GM21723 (cell line): Measurements from ENCODE around the gene SLC5A7.

Experiments
- ATAC-seq: cut with Tn5 transposase; IDR thresholded peaks from one replicate; pipeline ENCODE4 v1.9.1; 2021; ENCODE audit warnings: mild to moderate bottlenecking, moderate library complexity; ENCODE audit not compliant: unreplicated experiment

The SLC5A7 gene

GRCh38 chr2:107986278-107987217, at the start of gene SLC5A7:
Gene SLC5A7, plus strand, starts transcription at chr2:107986524. Its CDS starts 1,632 bp downstream, at chr2:107988156.
- ATAC-seq: no peak

- ATAC-seq: no peak
Measured at GRCh38 chr2:107961395-107961794, 24.9 kb upstream of the SLC5A7 start.

GRCh38 chr2:107964185-107964584, 22.1 kb upstream of the SLC5A7 start:
- no peak for ATAC-seq

- ATAC-seq: no peak
Measured at GRCh38 chr2:107984707-107985106, 1.6 kb upstream of the SLC5A7 start.

GRCh38 chr2:107988108-107988507, 1.8 kb downstream of the SLC5A7 start:
- ATAC-seq: no peak

- ATAC-seq: no peak
Measured at GRCh38 chr2:107989445-107989844, 3.1 kb downstream of the SLC5A7 start.

GRCh38 chr2:107990718-107991117, 4.4 kb downstream of the SLC5A7 start:
- no peak for ATAC-seq

GRCh38 chr2:107992069-107992468, 5.7 kb downstream of the SLC5A7 start:
- ATAC-seq: no peak

GRCh38 chr2:107999158-107999557, 12.8 kb downstream of the SLC5A7 start:
- no peak for ATAC-seq

DNA sequence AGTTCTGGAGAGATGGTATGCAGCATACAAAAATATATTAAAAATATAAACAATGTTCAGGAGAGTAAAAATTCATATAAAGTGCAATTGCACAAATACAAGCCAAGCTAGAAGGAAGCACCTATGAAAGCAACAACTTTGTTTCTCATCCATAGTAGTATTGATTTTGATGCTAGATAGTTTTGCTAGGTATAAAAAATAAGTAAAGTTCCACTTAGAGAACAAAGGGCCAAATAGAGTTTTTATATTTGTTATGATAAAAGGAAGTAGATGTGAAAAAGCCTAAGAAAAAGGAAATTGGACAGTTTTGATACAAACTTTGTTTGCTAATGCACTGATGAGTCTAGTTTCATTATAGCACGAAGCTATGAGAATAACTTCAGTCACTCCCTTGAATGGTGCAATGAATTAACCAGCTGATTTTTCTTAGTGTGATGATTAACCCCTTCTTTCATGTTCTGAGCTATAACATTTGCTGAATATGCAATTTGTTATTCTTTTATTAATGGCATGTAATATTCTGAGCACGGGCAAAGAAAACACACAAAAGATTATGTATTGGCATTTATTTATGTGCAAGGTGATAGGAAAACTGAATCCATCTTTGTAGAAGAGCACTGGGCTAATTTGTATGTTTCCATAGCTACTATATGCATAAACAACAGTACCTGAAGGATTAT, 24.7 kb downstream of the SLC5A7 start:
- no peak for ATAC-seq

- ATAC-seq: no peak
Measured at GRCh38 chr2:108013305-108013704, 27.0 kb downstream of the SLC5A7 start.

GRCh38 chr2:108022628-108023027, 36.3 kb downstream of the SLC5A7 start:
- no peak for ATAC-seq

DNA sequence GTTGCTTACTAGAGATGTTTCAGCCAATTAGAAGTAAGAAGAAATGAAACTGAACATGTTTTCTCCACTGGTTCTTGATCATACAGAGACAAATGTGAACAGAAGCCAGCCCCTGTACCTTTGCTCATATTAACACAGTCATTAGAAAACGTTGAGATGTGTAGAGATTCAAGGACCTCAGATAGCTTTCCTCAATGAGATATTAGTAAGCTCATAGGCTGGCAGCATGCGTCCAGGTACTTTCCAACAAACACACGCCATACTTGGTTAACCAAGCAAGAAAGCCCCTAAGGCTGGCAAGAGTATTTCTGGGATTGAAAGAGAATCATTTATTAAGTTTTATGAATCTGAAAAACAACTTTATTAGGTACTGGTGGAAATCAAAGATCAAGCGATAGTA, 37.5 kb downstream of the SLC5A7 start:
- ATAC-seq: no peak

DNA sequence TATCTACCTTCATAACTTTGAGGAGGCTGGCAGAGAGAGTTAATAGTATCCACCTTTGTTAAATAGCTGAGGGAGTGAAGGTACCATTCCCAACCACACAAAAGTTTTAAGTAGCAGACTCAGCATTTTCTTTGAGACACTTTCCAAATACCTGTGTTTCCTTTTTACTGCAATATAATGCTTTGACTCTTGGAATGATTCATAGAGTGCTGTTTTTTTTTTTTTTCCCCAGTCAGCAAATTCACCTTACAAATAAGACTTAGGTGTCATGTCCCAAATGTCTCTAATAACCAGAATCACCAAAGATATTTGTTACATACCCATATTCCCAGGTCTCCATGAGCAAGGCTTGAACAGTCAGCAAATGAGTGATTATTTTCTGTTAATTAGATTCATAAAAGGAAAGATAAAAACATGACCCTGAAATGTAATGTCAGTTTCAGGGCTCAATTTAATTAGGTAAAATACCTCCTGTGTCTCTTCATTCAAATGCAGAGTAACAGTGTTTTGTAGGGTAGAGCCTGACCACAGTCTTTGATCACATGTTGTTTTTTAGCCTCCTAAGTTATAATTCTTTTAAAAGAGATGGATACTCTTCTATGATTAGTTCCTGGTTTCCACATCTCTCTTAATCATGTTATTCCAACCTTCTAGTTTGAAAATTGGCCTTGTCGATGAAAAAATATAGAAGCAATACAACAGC, 39.9 kb downstream of the SLC5A7 start:
- ATAC-seq: no peak

DNA sequence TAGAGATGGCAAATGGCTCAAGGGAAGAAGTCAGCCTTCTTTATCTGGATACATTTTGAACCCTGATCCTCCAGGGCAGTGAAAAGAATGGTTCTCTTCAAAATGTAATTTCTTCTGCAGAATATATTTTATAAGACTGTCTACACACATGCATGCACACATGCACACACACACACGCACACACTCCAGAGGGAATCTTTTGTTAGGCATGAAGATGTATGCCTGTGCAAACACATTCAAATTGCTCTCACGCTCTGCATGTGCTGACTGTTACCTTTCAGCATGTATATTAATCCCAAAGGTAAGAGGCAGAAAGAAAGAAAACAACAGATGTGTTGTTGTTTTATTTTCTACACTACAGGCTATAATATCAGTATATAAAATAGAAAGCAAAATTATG, 43.2 kb downstream of the SLC5A7 start:
- no peak for ATAC-seq

DNA sequence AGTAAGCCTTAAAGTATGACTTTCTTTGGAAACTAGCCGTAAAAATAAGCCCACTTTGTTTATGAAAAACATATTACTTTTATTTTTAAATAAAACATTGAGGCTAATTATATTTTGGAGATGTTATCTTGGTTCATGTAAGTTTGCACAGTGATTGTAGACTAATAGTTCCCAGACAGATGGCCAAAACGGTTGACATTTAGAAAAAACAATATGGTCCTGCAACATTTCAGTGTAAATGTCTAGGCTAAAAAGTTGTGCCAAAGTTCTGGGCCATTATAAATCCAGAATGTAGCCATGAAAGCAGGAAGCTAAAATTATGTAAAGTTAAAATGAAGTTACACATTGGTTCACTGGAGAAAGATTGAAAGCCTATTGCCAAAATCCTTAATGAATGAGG, 43.6 kb downstream of the SLC5A7 start:
- no peak for ATAC-seq

- ATAC-seq: no peak
Measured at GRCh38 chr2:108031471-108031941, 45.2 kb downstream of the SLC5A7 start.

- no peak for ATAC-seq
Measured at GRCh38 chr2:108034843-108035242, 48.5 kb downstream of the SLC5A7 start.

DNA sequence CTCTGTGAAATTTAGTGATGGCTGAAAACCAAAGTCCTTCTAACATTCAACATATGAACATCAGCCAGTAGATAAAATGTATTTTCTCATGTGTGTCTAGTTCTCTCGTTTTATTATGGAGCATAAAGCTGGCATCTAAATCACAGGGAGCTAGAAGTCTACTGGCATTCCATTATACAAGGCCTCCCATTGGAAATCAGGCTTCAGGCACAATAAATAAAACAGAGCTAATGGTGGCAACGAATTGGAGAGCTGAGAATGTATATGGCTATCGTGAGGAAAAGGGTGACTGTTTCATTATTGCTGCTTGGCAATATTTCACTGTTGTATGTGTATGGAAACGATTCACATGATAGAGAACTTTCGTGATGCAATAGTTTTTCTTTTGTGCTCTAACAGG, 62.4 kb downstream of the SLC5A7 start:
- ATAC-seq: no peak

DNA sequence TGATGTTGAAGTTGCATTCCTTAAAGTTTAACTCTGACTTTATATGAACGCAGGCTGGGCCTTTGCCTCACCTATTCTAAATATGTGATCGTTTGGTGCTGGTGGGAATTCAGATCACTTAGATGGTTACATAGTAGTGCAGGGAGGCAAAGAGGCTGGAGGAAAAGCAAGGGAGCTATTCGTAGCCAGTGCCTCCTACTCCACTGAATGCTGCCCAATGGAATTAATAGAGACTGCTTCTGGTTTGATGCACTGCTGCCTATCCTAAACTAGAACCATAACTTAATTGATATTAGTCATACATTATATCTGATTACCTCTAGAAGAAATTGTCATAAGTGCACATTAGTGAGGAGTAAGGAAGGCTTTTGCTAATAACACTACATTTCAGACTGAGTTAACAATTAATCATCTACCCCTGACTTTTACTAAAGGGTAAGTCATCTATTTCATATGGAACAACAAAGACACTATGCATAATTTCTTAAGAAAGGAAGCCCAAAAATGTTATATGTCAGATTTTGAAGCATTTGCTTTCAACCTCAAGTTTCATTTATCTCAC, 72.3 kb downstream of the SLC5A7 start:
- no peak for ATAC-seq

DNA sequence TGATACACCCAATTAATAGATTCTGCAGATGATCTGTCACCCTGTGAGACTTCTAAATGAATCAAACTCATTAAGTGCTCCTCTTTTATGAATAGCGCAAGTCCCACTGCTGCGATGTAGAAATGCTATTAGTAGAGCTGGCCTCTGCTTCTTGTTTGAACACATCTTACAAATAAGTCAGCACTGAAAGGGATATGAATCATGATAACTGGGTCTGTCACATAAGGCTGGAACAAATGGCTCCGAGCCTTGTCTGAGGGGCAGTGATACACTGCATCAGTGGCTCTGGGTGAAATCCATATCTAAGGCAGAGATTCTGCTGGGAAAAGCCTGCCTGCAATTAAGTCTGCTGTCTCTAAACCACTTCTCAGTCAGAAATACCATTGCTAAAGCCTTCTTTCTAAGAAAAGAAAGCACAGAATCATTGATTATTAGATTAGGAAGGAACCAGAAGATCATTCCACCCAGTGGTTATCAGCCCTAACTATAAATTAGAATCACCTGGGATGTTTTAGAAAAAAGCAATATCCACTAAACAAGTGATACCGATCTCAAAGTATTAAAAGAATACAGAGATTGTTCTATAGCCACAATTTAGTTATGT, 75.2 kb downstream of the SLC5A7 start:
- no peak for ATAC-seq
